Spleen (tissue), 11 donors: Measurements from ENCODE around the gene FOXO3. TPM values are rescaled to one million over a fixed set of nuclear protein-coding genes. Genes with fewer than 3 reads are reported as not detected.

Experiments used
- DNase-seq: peaks from one replicate; pipeline ENCODE4 v3.0.0-alpha.2; 2020
- H3K27ac ChIP-seq, 8 donors: fragments of 200-600 bp; sonication (generic) in 7 of 8; 1 replicate in 4 of 8; 2 replicates in 4 of 8; pipeline versions ENCODE4 v1.5.0 to v1.8.0; 2016 to 2021; ENCODE audit warnings: inconsistent platforms in 4 of 8, mild to moderate bottlenecking in 4 of 8, moderate library complexity in 1 of 8
- H3K27me3 ChIP-seq, 7 donors: fragments of 200-600 bp; sonication (generic) in 6 of 7; replicated peaks in 1 of 7; 1 replicate in 4 of 7; 2 replicates in 3 of 7; pipeline versions ENCODE4 v1.5.0 to v1.8.0; 2016 to 2021; ENCODE audit warnings: inconsistent platforms in 3 of 7, mild to moderate bottlenecking in 1 of 7
- H3K36me3 ChIP-seq, 6 donors: fragments of 200-600 bp; sonication (generic) in 5 of 6; 1 replicate in 4 of 6; 2 replicates in 2 of 6; pipeline versions ENCODE4 v1.5.0 to v1.8.0; 2016 to 2021; ENCODE audit warnings: inconsistent platforms in 2 of 6
- H3K4me1 ChIP-seq, 6 donors: fragments of 200-600 bp; sonication (generic) in 5 of 6; 1 replicate in 3 of 6; 2 replicates in 3 of 6; pipeline versions ENCODE4 v1.5.0 to v1.8.0; 2016 to 2021; ENCODE audit warnings: inconsistent platforms in 3 of 6
- H3K4me3 ChIP-seq, 8 donors: fragments of 200-600 bp; sonication (generic) in 7 of 8; 1 replicate in 4 of 8; 2 replicates in 4 of 8; pipeline versions ENCODE4 v1.5.0 to v1.8.0; 2016 to 2021; ENCODE audit warnings: inconsistent platforms in 4 of 8, mild to moderate bottlenecking in 4 of 8, moderate library complexity in 2 of 8
- H3K9me3 ChIP-seq, 8 donors: fragments of 200-600 bp; sonication (generic) in 7 of 8; 1 replicate in 4 of 8; 2 replicates in 4 of 8; pipeline versions ENCODE4 v1.5.0 to v1.8.0; 2016 to 2021; ENCODE audit warnings: inconsistent platforms in 4 of 8
- CTCF ChIP-seq, 11 experiments: fragments of 200-600 bp in 7 of 11; fragments of 450-650 bp in 4 of 11; sonication (generic) in 4 of 11; IDR thresholded peaks in 8 of 11; conservative IDR thresholded peaks in 3 of 11; 1 replicate in 7 of 11; 2 replicates in 4 of 11; pipeline versions ENCODE4 v1.4.0 to v1.8.0; 2016 to 2021; ENCODE audit warnings: antibody characterized with exemption in 11 of 11, inconsistent platforms in 4 of 11, mild to moderate bottlenecking in 1 of 11
- POLR2A ChIP-seq, 3 donors: fragments of 450-650 bp; IDR thresholded peaks; one replicate each; pipeline ENCODE4 v1.5.1; 2017; ENCODE audit warnings: antibody characterized with exemption in 3 of 3, mild to moderate bottlenecking in 1 of 3
- POLR2AphosphoS5 ChIP-seq, 3 donors: sonication (generic); formaldehyde crosslinking; IDR thresholded peaks; one replicate each; pipeline ENCODE4 v1.5.1; 2017; ENCODE audit warnings: antibody characterized with exemption in 3 of 3
- WGBS, 5 donors: extraction: QIAGEN DNeasy Blood & Tissue Kit in 3 of 5; methylation state at CpG; one replicate each; pipeline versions ENCODE4 v1.1.5 to v1.1.7; 2013 to 2018; 5-methylcytosine and 5-hydroxymethylcytosine counted together
- intact Hi-C: fragments of 100-400 bp; cut with DNase I; formaldehyde crosslinking; loops from one replicate; pipeline ENCODE4 v1.15.0; 2023; ENCODE audit warnings: low total_unique reads
- polyA plus RNA-seq, 3 donors: library from polyadenylated mRNA; stranded (reverse); fragments of 200-250 nt; gene quantifications; one replicate each; pipeline ENCODE4 v1.2.1, GENCODE V29; 2013
- total RNA-seq, 7 donors: library from RNA; depleted of rRNA in 3 of 7; stranded (reverse); fragments of >200 nt in 3 of 7; fragmentation: NEBNext Ultra II Directional in 4 of 7; extraction: Animal tissue kit (Norgen Biotek cat#: 25700) in 4 of 7; gene quantifications; one replicate each; pipeline versions ENCODE4 v1.1.0 to v1.2.1, GENCODE V29; 2016 to 2021
- donor health status: healthy with polysubstance abuse.
- donor health status: DM: no; HTN: no; CAD: no; lungs with moderate emphysema.
- donor health status: DM: no; HTN: no; CAD: no.
- donor health status: Bipolar disorder and iron deficiency.
- donor health status: healthy.
- donor health status: DM: no; HTN: no; CAD: no.
- donor health status: DM: yes; HTN: yes; CAD: no.

FOXO3 gene
- total and polyA plus RNA-seq, 10 donors = 9.4 to 86.9 (median 67.0) TPM

DNA sequence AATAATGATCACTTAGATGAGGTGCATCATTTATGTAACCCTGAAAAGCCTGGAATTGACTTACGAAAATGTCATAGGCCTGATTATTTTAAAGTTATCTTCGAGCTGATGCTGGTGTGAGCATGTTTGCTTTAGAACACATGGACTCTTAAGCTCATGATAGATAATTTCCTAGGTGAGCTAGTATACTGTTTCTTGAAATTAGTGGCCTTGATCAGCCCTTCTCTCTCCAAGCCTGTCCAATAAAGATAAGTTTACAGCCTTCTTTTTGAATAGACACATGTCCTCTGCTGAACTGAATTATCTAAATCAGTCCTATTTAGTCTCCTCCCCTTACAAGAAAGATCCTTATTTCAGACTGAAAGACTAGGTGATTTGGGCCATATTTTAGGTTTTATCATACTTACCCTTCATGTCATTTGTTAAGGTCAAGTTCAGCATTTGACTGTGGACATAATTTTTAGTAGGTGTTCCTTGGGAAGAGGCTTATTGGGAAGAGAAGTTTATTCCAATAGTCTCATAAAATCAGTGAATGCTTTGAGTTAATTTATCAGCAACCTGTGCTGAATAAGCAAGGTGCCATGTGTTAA lies 15.3 kb downstream of the FOXO3 start:
- no peaks in the 10 kb centered on the region for H3K27me3 ChIP-seq
- peaks cover 0 to 48% (median 2%) of the 10 kb centered on the region in 6 donors for H3K36me3 ChIP-seq
- TF ChIP-seq POLR2AphosphoS5 (IDR thresholded peaks at IDR 0.05) = no peak
- TF ChIP-seq POLR2A (IDR thresholded peaks at IDR 0.05) = no peak
- TF ChIP-seq CTCF (IDR thresholded peaks at IDR 0.05 in 8 of 11, conservative IDR thresholded peaks at IDR 0.05 in 3 of 11) = no peak
- no peak for DNase-seq
- no peak overlapping the region for H3K4me3 ChIP-seq
- 93 to 97% (median 95%) methylated on average over 2 of the region's 2 CpGs for WGBS, 5 donors
- H3K4me1 ChIP-seq = peaks cover 26 to 99% (median 69%) of the 10 kb centered on the region in 6 donors
- intact Hi-C loops = no loop called here
- H3K27ac ChIP-seq = peak overlapping the region in 4 of 8 donors; percentile 22 to 71 (median 60)
- no peaks in the 10 kb centered on the region for H3K9me3 ChIP-seq

DNA sequence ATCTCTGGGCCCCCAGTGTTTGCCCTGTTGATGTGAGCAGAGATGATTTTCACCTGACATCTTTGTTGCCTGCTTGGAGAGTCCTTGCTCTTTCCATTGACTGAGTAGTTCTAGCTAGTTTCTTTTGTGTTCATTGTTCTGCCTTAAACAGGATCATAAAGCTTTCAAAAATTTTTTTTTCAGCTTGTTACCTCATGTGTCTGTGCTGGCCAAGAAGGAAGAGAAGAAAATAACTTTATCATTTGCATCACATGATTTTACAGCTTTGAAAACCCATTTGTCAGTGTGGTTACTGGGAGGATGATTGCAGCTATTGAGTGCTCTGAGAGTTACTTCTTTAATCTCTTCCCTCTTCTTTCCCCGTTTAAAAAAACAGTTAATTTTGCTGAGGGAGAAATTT lies 16.0 kb downstream of the FOXO3 start:
- WGBS, 5 donors = 14 to 26% (median 21%) methylated on average over 1 of the region's 1 CpG
- Histone ChIP-seq H3K4me1 (peaks cover 28 to 99% (median 72%) of the 10 kb centered on the region in 6 donors), H3K36me3 (peaks cover 0 to 41% (median 0%) of the 10 kb centered on the region in 6 donors), H3K9me3 (no peaks in the 10 kb centered on the region), H3K27ac (peak overlapping the region in 6 of 8 donors; percentile 4 to 71 (median 41)), H3K4me3 (no peak overlapping the region), H3K27me3 (no peaks in the 10 kb centered on the region)
- DNase-seq = no peak
- intact Hi-C loops = no loop called here
- TF ChIP-seq POLR2AphosphoS5 (IDR thresholded peaks at IDR 0.05) = no peak
- no peak for TF ChIP-seq POLR2A (IDR thresholded peaks at IDR 0.05)
- no peak for TF ChIP-seq CTCF (IDR thresholded peaks at IDR 0.05 in 8 of 11, conservative IDR thresholded peaks at IDR 0.05 in 3 of 11)

GRCh38 chr6:108578166-108578565 lies 17.4 kb downstream of the FOXO3 start:
- intact Hi-C loops = no loop called here
- no peak for TF ChIP-seq POLR2A (IDR thresholded peaks at IDR 0.05)
- TF ChIP-seq CTCF (IDR thresholded peaks at IDR 0.05 in 8 of 11, conservative IDR thresholded peaks at IDR 0.05 in 3 of 11) = no peak
- no peak for TF ChIP-seq POLR2AphosphoS5 (IDR thresholded peaks at IDR 0.05)
- Histone ChIP-seq H3K9me3 (no peaks in the 10 kb centered on the region), H3K27me3 (no peaks in the 10 kb centered on the region), H3K4me3 (no peak overlapping the region), H3K4me1 (peaks cover 37 to 100% (median 78%) of the 10 kb centered on the region in 6 donors), H3K27ac (peak overlapping the region in 1 of 8 donors; percentile 6), H3K36me3 (peaks cover 0 to 27% (median 0%) of the 10 kb centered on the region in 6 donors)
- no peak for DNase-seq
- 92 to 97% (median 96%) methylated on average over 4 of the region's 4 CpGs for WGBS, 5 donors

GRCh38 chr6:108578595-108579327 lies 18.0 kb downstream of the FOXO3 start:
- Histone ChIP-seq H3K27ac (peak overlapping the region in 3 of 8 donors; percentile 7 to 43 (median 11)), H3K4me3 (no peak overlapping the region), H3K9me3 (no peaks in the 10 kb centered on the region), H3K36me3 (peaks cover 0 to 21% (median 0%) of the 10 kb centered on the region in 6 donors), H3K27me3 (no peaks in the 10 kb centered on the region), H3K4me1 (peaks cover 40 to 100% (median 76%) of the 10 kb centered on the region in 6 donors)
- no peak for TF ChIP-seq POLR2AphosphoS5 (IDR thresholded peaks at IDR 0.05)
- no peak for TF ChIP-seq POLR2A (IDR thresholded peaks at IDR 0.05)
- no peak for TF ChIP-seq CTCF (IDR thresholded peaks at IDR 0.05 in 8 of 11, conservative IDR thresholded peaks at IDR 0.05 in 3 of 11)
- intact Hi-C loops = no loop called here
- 88 to 97% (median 90%) methylated on average over 9 of the region's 9 CpGs for WGBS, 5 donors
- DNase-seq = no peak
